GM10266 (cell line): Measurements from ENCODE around the gene TMX4.

Experiments used
- DNase-seq: peaks from one replicate; pipeline ENCODE4 v3.0.0; 2012; ENCODE audit errors: extremely low spot score
- CTCF ChIP-seq: IDR thresholded peaks from 2 replicates; pipeline ENCODE4 v1.5.1; 2012; ENCODE audit warnings: mild to moderate bottlenecking, low read depth; ENCODE audit not compliant: control insufficient read depth, insufficient read depth; ENCODE audit errors: missing control alignments

The TMX4 gene

GRCh38 chr20:8018958-8019245, 659 bp downstream of the TMX4 start:
- peak; percentile 13 for TF ChIP-seq CTCF
- peak; percentile 84 for DNase-seq

GRCh38 chr20:8012724-8013123, 6.8 kb downstream of the TMX4 start:
- TF ChIP-seq CTCF: no peak
- no peak for DNase-seq

DNA sequence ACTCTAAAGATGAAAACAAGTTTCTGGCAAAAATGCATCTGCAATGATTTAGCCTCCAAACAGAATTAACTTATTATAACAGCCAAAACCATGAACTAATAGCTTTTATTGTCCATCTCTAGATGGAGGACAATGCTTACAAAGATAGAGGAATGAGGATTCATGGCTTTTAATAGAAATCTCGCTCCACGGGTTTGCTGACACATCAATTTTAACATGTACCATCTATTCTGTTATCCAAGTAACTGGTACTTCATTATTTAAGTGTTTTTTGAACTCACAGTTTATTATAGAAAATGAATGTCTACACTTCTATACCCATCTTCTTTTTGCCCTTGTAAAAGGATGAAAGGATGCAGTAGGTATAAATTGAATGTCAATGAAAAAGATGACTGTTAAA, 10.8 kb downstream of the TMX4 start:
- TF ChIP-seq CTCF: no peak
- DNase-seq: no peak

DNA sequence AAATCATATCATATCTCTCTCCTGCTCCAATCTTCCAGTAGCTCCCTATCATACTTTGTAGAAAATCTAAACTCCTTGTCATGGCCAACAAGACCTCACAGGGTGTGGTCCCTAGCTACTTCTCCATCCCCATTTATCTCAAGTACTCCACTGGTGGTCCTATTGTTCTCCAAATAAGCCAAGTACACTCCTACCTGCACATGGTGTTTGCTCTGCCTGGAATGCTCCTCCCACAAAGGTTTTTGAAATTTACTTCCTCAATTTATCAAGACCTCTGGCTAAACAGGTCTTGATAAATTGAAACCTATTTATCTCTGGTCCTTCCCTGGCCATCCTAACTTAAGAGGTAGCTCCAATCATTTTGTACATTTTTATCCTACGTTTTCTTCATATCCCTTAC, 12.1 kb downstream of the TMX4 start:
- no peak for DNase-seq
- no peak for TF ChIP-seq CTCF

- TF ChIP-seq CTCF: no peak
- no peak for DNase-seq
Measured at GRCh38 chr20:8005575-8006366, 13.8 kb downstream of the TMX4 start.

GRCh38 chr20:8005033-8005432, 14.5 kb downstream of the TMX4 start:
- no peak for DNase-seq
- no peak for TF ChIP-seq CTCF

DNA sequence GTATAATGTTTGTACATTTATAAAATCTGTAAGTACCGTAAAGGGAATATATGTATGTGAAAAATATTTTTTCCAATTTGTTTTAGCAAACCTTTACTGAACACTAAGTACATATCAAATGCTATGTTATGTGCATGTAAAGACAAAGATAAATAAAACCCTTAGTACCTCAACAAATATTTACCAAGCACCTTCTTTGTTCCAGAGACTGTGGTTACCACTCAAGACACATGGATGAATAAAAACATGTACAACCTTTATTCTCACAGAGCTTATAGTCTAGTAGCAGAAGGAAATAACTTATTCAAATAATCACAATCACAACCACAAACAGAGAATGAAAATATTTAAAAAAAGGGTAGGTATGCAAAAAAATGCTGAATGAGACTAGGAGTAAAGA, 17.5 kb downstream of the TMX4 start:
- TF ChIP-seq CTCF: no peak
- DNase-seq: no peak
